Thyroid gland (tissue), 4 donors: ENCODE measurements around the gene GLB1L. TPM values are rescaled to one million over a fixed set of nuclear protein-coding genes. Genes with fewer than 3 reads are reported as not detected.
"Not testable (repeated sequence)": the region's sequence is repeated elsewhere in the genome, so short reads cannot be mapped to it uniquely, and the experiment has no call there.

ENCODE experiments used
- DNase-seq, 2 donors: peaks; one replicate each; pipeline ENCODE4 v3.0.0-alpha.2; 2019
- H3K27ac ChIP-seq, 3 donors: fragments of 200-600 bp; sonication (generic); 1 replicate in 2 of 3; 2 replicates in 1 of 3; pipeline ENCODE4 v1.5.1; 2016 to 2019; ENCODE audit warnings: mild to moderate bottlenecking in 1 of 3, moderate library complexity in 1 of 3
- H3K27me3 ChIP-seq: fragments of 200-600 bp; sonication (generic); one replicate; pipeline ENCODE4 v1.5.1; 2019
- H3K36me3 ChIP-seq, 2 donors: fragments of 200-600 bp; sonication (generic); one replicate each; pipeline ENCODE4 v1.5.1; 2016 to 2019
- H3K4me1 ChIP-seq, 2 donors: fragments of 200-600 bp; sonication (generic); one replicate each; pipeline ENCODE4 v1.5.1; 2017 to 2019
- H3K4me3 ChIP-seq, 3 donors: fragments of 200-600 bp; sonication (generic); replicated peaks in 1 of 3; 1 replicate in 2 of 3; 2 replicates in 1 of 3; pipeline ENCODE4 v1.5.1; 2016; ENCODE audit warnings: mild to moderate bottlenecking in 1 of 3
- H3K9me3 ChIP-seq: fragments of 200-600 bp; sonication (generic); one replicate; pipeline ENCODE4 v1.5.1; 2017
- POLR2A ChIP-seq, 2 donors: fragments of 450-650 bp; IDR thresholded peaks; one replicate each; pipeline ENCODE4 v1.6.1; 2017; ENCODE audit warnings: antibody characterized with exemption in 2 of 2, mild to moderate bottlenecking in 2 of 2, moderate library complexity in 1 of 2
- WGBS, 2 donors: methylation state at CpG; one replicate each; pipeline ENCODE4 v1.1.5; 2017; 5-methylcytosine and 5-hydroxymethylcytosine counted together
- intact Hi-C: fragments of 100-400 bp; cut with DNase I; formaldehyde crosslinking; loops from one replicate; pipeline ENCODE4 v1.15.1; 2023
- total RNA-seq, 4 donors: library from RNA; depleted of rRNA; stranded (reverse); fragments of >200 nt; gene quantifications; one replicate each; pipeline ENCODE4 v1.2.3, GENCODE V29; 2016
- TF ChIP-seq, protein P1 (sequence below), 6 experiments: fragments of 200-600 bp in 3 of 6; fragments of 450-650 bp in 3 of 6; sonication (generic) in 3 of 6; IDR thresholded peaks; one replicate each; pipeline ENCODE4 v1.5.1; 2016 to 2019; ENCODE audit warnings: antibody characterized with exemption in 6 of 6, mild to moderate bottlenecking in 2 of 6, inconsistent platforms in 1 of 6, moderate library complexity in 1 of 6

GLB1L gene
- total RNA-seq, 4 donors from 2014 or later: 12.9 to 24.6 (median 14.9) TPM

- Histone ChIP-seq H3K9me3 (no peaks in the 10 kb centered on the region), H3K4me1 (peaks cover 0 to 10% of the 10 kb centered on the region in 2 donors), H3K27me3 (no peaks in the 10 kb centered on the region), H3K36me3 (no peaks in the 10 kb centered on the region), H3K27ac (no peak overlapping the region), H3K4me3 (no peak overlapping the region)
- 88 to 96% methylated on average over 2 of the region's 2 CpGs for WGBS, 2 donors
- intact Hi-C loops: no loop called here
- TF ChIP-seq POLR2A (IDR thresholded peaks at IDR 0.05): no peak
- TF ChIP-seq, protein P1, sequence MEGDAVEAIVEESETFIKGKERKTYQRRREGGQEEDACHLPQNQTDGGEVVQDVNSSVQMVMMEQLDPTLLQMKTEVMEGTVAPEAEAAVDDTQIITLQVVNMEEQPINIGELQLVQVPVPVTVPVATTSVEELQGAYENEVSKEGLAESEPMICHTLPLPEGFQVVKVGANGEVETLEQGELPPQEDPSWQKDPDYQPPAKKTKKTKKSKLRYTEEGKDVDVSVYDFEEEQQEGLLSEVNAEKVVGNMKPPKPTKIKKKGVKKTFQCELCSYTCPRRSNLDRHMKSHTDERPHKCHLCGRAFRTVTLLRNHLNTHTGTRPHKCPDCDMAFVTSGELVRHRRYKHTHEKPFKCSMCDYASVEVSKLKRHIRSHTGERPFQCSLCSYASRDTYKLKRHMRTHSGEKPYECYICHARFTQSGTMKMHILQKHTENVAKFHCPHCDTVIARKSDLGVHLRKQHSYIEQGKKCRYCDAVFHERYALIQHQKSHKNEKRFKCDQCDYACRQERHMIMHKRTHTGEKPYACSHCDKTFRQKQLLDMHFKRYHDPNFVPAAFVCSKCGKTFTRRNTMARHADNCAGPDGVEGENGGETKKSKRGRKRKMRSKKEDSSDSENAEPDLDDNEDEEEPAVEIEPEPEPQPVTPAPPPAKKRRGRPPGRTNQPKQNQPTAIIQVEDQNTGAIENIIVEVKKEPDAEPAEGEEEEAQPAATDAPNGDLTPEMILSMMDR (IDR thresholded peaks at IDR 0.05): no peak
- no peak for DNase-seq
Measured at GRCh38 chr2:219268294-219268693, 23.1 kb upstream of the GLB1L start.

GRCh38 chr2:219266886-219267285, 21.6 kb upstream of the GLB1L start:
- Histone ChIP-seq H3K36me3 (no peaks in the 10 kb centered on the region), H3K27ac (no peak overlapping the region), H3K9me3 (no peaks in the 10 kb centered on the region), H3K27me3 (no peaks in the 10 kb centered on the region), H3K4me1 (peaks cover 0 to 10% of the 10 kb centered on the region in 2 donors), H3K4me3 (no peak overlapping the region)
- intact Hi-C loops: no loop called here
- TF ChIP-seq POLR2A (IDR thresholded peaks at IDR 0.05): no peak
- TF ChIP-seq, protein P1 (IDR thresholded peaks at IDR 0.05): no peak
- no peak for DNase-seq
- WGBS, 2 donors: 85 to 88% methylated on average over 1 of the region's 1 CpG

- TF ChIP-seq, protein P1 (IDR thresholded peaks at IDR 0.05): no peak
- no peak for TF ChIP-seq POLR2A (IDR thresholded peaks at IDR 0.05)
Measured at GRCh38 chr2:219266232-219266631, 21.0 kb upstream of the GLB1L start.

GRCh38 chr2:219261024-219261855, 16.0 kb upstream of the GLB1L start:
- DNase-seq: no peak
- Histone ChIP-seq H3K9me3 (no peaks in the 10 kb centered on the region), H3K4me1 (no peaks in the 10 kb centered on the region), H3K27ac (no peak overlapping the region), H3K4me3 (no peak overlapping the region), H3K36me3 (no peaks in the 10 kb centered on the region), H3K27me3 (no peaks in the 10 kb centered on the region)
- intact Hi-C loops: no loop called here
- WGBS, 2 donors: 63 to 69% methylated on average over 5 of the region's 5 CpGs
- no peak for TF ChIP-seq POLR2A (IDR thresholded peaks at IDR 0.05)
- TF ChIP-seq, protein P1 (IDR thresholded peaks at IDR 0.05): no peak

More at GRCh38 chr2:219266232-219266631, 21.0 kb upstream of the GLB1L start:
- 48 to 49% methylated on average over 4 to 5 of the region's 5 CpGs for WGBS, 2 donors
- Histone ChIP-seq H3K4me3 (no peak overlapping the region), H3K9me3 (no peaks in the 10 kb centered on the region), H3K4me1 (peaks cover 0 to 10% of the 10 kb centered on the region in 2 donors), H3K27me3 (no peaks in the 10 kb centered on the region), H3K27ac (no peak overlapping the region), H3K36me3 (no peaks in the 10 kb centered on the region)
- DNase-seq: peak; percentile 64 to 67
- intact Hi-C loops: no loop called here

DNA sequence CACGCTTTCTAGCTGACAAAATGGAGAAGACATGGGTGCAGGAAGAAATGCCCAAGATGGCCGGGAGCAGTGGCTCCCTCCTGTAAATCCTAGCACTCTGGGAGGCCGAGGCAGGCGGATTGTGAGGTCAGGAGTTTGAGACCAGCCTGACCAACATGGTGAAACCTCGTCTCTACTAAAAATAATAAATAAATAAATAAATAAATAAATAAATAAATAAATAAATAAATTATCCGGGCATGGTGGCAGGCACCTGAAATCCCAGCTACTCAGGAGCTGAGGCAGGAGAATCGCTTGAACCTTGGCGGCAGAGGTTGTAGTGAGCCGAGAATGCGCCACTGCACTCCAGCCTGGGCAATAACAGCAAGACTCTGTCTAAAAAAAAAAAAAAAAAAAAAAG, 13.7 kb upstream of the GLB1L start:
- H3K36me3 ChIP-seq, H3K4me1 ChIP-seq, H3K27ac ChIP-seq, H3K4me3 ChIP-seq, intact Hi-C loops, DNase-seq, H3K27me3 ChIP-seq, H3K9me3 ChIP-seq: not testable (repeated sequence)
- 85 to 89% methylated on average over 10 of the region's 10 CpGs for WGBS, 2 donors
